GM12892 (cell line): ENCODE results near the gene TMPRSS6. TPM values are rescaled to one million over a fixed set of nuclear protein-coding genes. Genes with fewer than 3 reads are reported as not detected.

Source experiments
- DNase-seq: peaks from one replicate; pipeline ENCODE4 v3.0.0; 2011; ENCODE audit not compliant: insufficient read length
- FAIRE-seq: peaks from 2 replicates; lab custom pipeline; 2011; peaks lifted over from hg19 to GRCh38; lab: Jason Lieb, UNC
- POLR2A ChIP-seq: IDR thresholded peaks from 2 replicates; pipeline ENCODE4 v1.6.1; 2011; ENCODE audit warnings: low read depth, low read length, control low read depth
- POLR2AphosphoS5 ChIP-seq: IDR thresholded peaks from 2 replicates; pipeline ENCODE4 v1.6.1; 2011; ENCODE audit warnings: low read depth, low read length, control low read depth
- TAF1 ChIP-seq: IDR thresholded peaks from 2 replicates; pipeline ENCODE4 v1.6.1; 2011; ENCODE audit warnings: low read depth, mild to moderate bottlenecking, control low read depth, low read length, borderline replicate concordance
- polyA plus RNA-seq: library from polyadenylated mRNA; unstranded; fragments of >200 nt; gene quantifications from one replicate; pipeline ENCODE4 v1.2.1, GENCODE V29; 2012; ENCODE audit warnings: missing spikeins, inconsistent platforms; ENCODE audit not compliant: missing spikeins

The TMPRSS6 gene
- polyA plus RNA-seq, result 2.0 TPM

- no peak for TF ChIP-seq TAF1
- TF ChIP-seq POLR2A, result no peak
- no peak for TF ChIP-seq POLR2AphosphoS5
- FAIRE-seq, result no peak
- no peak for DNase-seq
These were observed at the start of gene TMPRSS6 for GRCh38 chr22:37109242-37109917. Gene TMPRSS6 (minus strand): TSS chr22:37109713. CDS start chr22:37103417, 6,296 bp downstream.

GRCh38 chr22:37158963-37159290 lies 49.4 kb upstream of the TMPRSS6 start:
- FAIRE-seq (no peak), DNase-seq (no peak)
- no peak for TF ChIP-seq TAF1
- no peak for TF ChIP-seq POLR2AphosphoS5
- TF ChIP-seq POLR2A, result no peak

GRCh38 chr22:37157516-37158285 lies 48.2 kb upstream of the TMPRSS6 start:
- no peak for TF ChIP-seq POLR2A
- FAIRE-seq (peak; percentile 38), DNase-seq (no peak)

GRCh38 chr22:37156686-37157435 lies 47.3 kb upstream of the TMPRSS6 start:
- DNase-seq (no peak), FAIRE-seq (no peak)
- TF ChIP-seq POLR2A (no peak), TAF1 (no peak), POLR2AphosphoS5 (no peak)

- peak; percentile 17 for FAIRE-seq
- no peak for DNase-seq
- TF ChIP-seq POLR2AphosphoS5 (no peak), TAF1 (no peak), POLR2A (no peak)
These were observed 46.5 kb upstream of the TMPRSS6 start for GRCh38 chr22:37155971-37156370.

GRCh38 chr22:37154925-37155712 lies 45.6 kb upstream of the TMPRSS6 start:
- DNase-seq (no peak), FAIRE-seq (peak; percentile 94)
- TF ChIP-seq POLR2A (no peak), POLR2AphosphoS5 (no peak), TAF1 (no peak)

- TF ChIP-seq POLR2AphosphoS5 (no peak), TAF1 (no peak), POLR2A (no peak)
- peak; percentile 40 for FAIRE-seq
- DNase-seq, result no peak
These were observed 44.4 kb upstream of the TMPRSS6 start for GRCh38 chr22:37153901-37154300.

GRCh38 chr22:37151401-37151800 lies 41.9 kb upstream of the TMPRSS6 start:
- FAIRE-seq (no peak), DNase-seq (no peak)
- no peak for TF ChIP-seq POLR2A
- no peak for TF ChIP-seq POLR2AphosphoS5
- TF ChIP-seq TAF1, result no peak

GRCh38 chr22:37150701-37151100 lies 41.2 kb upstream of the TMPRSS6 start:
- peak; percentile 65 for FAIRE-seq
- TF ChIP-seq POLR2A (no peak), TAF1 (no peak), POLR2AphosphoS5 (no peak)
- DNase-seq, result no peak

GRCh38 chr22:37148742-37149665 lies 39.5 kb upstream of the TMPRSS6 start:
- peak; percentile 58 for FAIRE-seq
- TF ChIP-seq POLR2A, result no peak
- no peak for TF ChIP-seq TAF1
- TF ChIP-seq POLR2AphosphoS5, result no peak
- DNase-seq, result no peak
